ENCODE measurements around the gene CTDSPL. TPM values are rescaled to one million over a fixed set of nuclear protein-coding genes. Genes with fewer than 3 reads are reported as not detected.

Gene CTDSPL
- total and polyA plus RNA-seq, 2 of the 13 experiments (the other 11 are each of a cell fraction or from before 2014, with no cell fraction given), result 26.1 to 142 TPM

- 0 out of 2 replicates have a peak, but pooled peaks have one; percentile 36 for TF ChIP-seq PAXIP1 (CRISPR knock-in tag; conservative IDR thresholded peaks at IDR 0.05)
- no peak for TF ChIP-seq HBP1 (CRISPR knock-in tag; IDR thresholded peaks at IDR 0.05; ENCODE audit: low read depth)
- no peak for TF ChIP-seq HDAC6 (IDR thresholded peaks at IDR 0.05; ENCODE audit: low read depth, low read length)
- TF ChIP-seq THAP8 (CRISPR knock-in tag; IDR thresholded peaks at IDR 0.05; ENCODE audit: borderline replicate concordance), result no peak
- peak; percentile 73 for TF ChIP-seq ZNF770 (CRISPR knock-in tag; IDR thresholded peaks at IDR 0.05)
- TF ChIP-seq ZNF672 (CRISPR knock-in tag; IDR thresholded peaks at IDR 0.05), result no peak
- no peak for TF ChIP-seq ZNF331 (CRISPR knock-in tag; IDR thresholded peaks at IDR 0.05)
- TF ChIP-seq NFE2L2 (IDR thresholded peaks at IDR 0.05; ENCODE audit: low read length), result no peak
- TF ChIP-seq ZNF687 (CRISPR knock-in tag; IDR thresholded peaks at IDR 0.05), result peak; percentile 68
- no peak for TF ChIP-seq HNF4A (CRISPR knock-in tag; IDR thresholded peaks at IDR 0.05)
- TF ChIP-seq IKZF1 (IDR thresholded peaks at IDR 0.05), result no peak
- no peak for TF ChIP-seq ARHGAP35 (CRISPR knock-in tag; IDR thresholded peaks at IDR 0.05; ENCODE audit: borderline replicate concordance)
- TF ChIP-seq MYNN (CRISPR knock-in tag; IDR thresholded peaks at IDR 0.05; ENCODE audit: low read depth), result no peak
- TF ChIP-seq TERF1 (CRISPR knock-in tag; IDR thresholded peaks at IDR 0.05), result no peak
- no peak for TF ChIP-seq ARID2 (CRISPR knock-in tag; IDR thresholded peaks at IDR 0.05; ENCODE audit: borderline replicate concordance)
Observed at GRCh38 chr3:38017445-38018295, 156.0 kb downstream of the CTDSPL start (continued).

Data from HepG2 (cell line).